MM.1S (cell line): ENCODE data around the gene ABHD16A.

Experiments
- EZH2phosphoT487 ChIP-seq: fragments of 300-600 bp; sonication (generic); IDR thresholded peaks from 2 replicates; pipeline ENCODE4 v1.6.1; 2018; ENCODE audit warnings: antibody characterized with exemption, low read length
- TF ChIP-seq, protein P1 (sequence below): fragments of 300-600 bp; sonication (generic); IDR thresholded peaks from 2 replicates; pipeline ENCODE4 v1.5.1; 2016; ENCODE audit warnings: antibody characterized with exemption, low read length, mixed read lengths

DNA sequence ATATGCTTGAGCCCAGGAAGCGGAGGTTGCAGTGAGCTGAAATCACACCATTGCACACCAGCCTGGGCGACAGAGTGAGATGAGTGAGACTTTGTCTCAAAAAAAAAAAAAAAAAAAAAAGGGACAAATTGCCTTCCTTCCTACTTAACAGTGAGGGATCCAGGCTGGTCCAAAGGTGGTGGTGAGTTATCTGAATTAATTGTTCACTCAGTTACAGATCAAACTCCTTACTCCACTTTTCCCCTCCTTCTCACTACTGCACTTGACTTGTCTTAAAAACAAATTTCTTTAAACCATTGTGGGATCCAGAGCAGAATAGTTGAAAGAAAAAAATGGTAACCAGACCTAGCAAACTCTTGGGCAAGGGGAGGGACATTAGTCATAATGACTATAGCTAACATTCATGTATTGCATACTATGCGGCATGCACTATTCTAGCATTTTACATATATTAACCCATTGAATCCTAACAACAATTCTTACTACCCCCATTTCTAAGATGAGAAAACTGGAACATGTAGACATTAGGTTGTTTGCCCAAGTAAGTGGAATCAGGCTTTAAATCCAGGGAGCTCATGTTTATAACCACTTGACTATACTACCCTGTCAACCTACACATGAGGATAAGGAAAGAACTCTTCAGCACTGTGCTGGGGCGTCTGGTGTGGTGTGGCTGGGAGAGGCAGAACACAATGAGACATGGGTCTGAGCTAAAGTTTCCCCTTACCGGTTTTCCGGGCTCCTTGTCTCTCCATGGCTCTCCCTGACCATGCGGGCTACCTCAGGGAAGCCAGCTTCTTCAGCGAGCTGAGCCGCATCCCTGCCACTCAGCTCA is 39.8 kb downstream of the ABHD16A start:
- no peak for TF ChIP-seq EZH2phosphoT487
- TF ChIP-seq, protein P1, sequence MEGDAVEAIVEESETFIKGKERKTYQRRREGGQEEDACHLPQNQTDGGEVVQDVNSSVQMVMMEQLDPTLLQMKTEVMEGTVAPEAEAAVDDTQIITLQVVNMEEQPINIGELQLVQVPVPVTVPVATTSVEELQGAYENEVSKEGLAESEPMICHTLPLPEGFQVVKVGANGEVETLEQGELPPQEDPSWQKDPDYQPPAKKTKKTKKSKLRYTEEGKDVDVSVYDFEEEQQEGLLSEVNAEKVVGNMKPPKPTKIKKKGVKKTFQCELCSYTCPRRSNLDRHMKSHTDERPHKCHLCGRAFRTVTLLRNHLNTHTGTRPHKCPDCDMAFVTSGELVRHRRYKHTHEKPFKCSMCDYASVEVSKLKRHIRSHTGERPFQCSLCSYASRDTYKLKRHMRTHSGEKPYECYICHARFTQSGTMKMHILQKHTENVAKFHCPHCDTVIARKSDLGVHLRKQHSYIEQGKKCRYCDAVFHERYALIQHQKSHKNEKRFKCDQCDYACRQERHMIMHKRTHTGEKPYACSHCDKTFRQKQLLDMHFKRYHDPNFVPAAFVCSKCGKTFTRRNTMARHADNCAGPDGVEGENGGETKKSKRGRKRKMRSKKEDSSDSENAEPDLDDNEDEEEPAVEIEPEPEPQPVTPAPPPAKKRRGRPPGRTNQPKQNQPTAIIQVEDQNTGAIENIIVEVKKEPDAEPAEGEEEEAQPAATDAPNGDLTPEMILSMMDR = no peak
